Measurements from ENCODE around the gene FAM149A.

The FAM149A gene

GRCh38 chr4:186202490-186203140, 98.1 kb downstream of the FAM149A start:
- DNase-seq (ENCODE audit: low read depth), result no peak

- DNase-seq (ENCODE audit: low read depth), result no peak
Measured at GRCh38 chr4:186203406-186203805, 98.9 kb downstream of the FAM149A start.

GRCh38 chr4:186204103-186204559, 99.6 kb downstream of the FAM149A start:
- DNase-seq (ENCODE audit: low read depth), result no peak

GRCh38 chr4:186204686-186205085, 100.2 kb downstream of the FAM149A start:
- no peak for DNase-seq (ENCODE audit: low read depth)

GRCh38 chr4:186205156-186205555, 100.7 kb downstream of the FAM149A start:
- no peak for DNase-seq (ENCODE audit: low read depth)

GRCh38 chr4:186216465-186217024, 112.0 kb downstream of the FAM149A start:
- no peak for DNase-seq (ENCODE audit: low read depth)

GRCh38 chr4:186217733-186218293, 113.3 kb downstream of the FAM149A start:
- DNase-seq (ENCODE audit: low read depth), result no peak

GRCh38 chr4:186221624-186222023, 117.1 kb downstream of the FAM149A start:
- DNase-seq (ENCODE audit: low read depth), result no peak

Data from HS-5 (cell line).